ENCODE data around the gene HSD17B11. TPM values are rescaled to one million over a fixed set of nuclear protein-coding genes. Genes with fewer than 3 reads are reported as not detected.

HSD17B11 gene
- total and polyA plus RNA-seq, 5 experiments from 2014 or later = 68.0 to 125 (median 77.1) TPM

- peaks cover 0 to 32% (median 18%) of the 10 kb centered on the region in 3 donors for H3K36me3 Mint-ChIP-seq
- no peak for ATAC-seq
- POLR2A ChIA-PET = no interaction called here
- no peak for DNase-seq
- no peak overlapping the region for H3K27ac Mint-ChIP-seq
- peaks cover 0 to 5% (median 2%) of the 10 kb centered on the region in 5 donors for H3K27me3 Mint-ChIP-seq
- H3K4me3 Mint-ChIP-seq = no peak overlapping the region
- H3K9me3 Mint-ChIP-seq = peaks cover 17 to 50% (median 25%) of the 10 kb centered on the region in 9 donors
- H3K4me1 Mint-ChIP-seq = no peaks in the 10 kb centered on the region
Observed at GRCh38 chr4:87286970-87287369, 104.0 kb downstream of the HSD17B11 start.

Small RNA genes within 50 kb of the gene (microRNA-seq; reads per million reads assigned to microRNA genes)
- gene MIR5705 (ENCODE audit: borderline microRNAs expressed) = not detected

Other genes starting within 250 kb of the HSD17B11 start
- 10 to 100 TPM; 14.5 to 14.7 TPM for gene KLHL8, start 170.6 kb downstream of the HSD17B11 start, total RNA-seq
- 10 to 100 TPM; 10.3 to 13.7 (median 12.7) TPM for gene KLHL8, start 170.6 kb downstream of the HSD17B11 start, polyA plus RNA-seq
- gene HSD17B13, start 68.3 kb downstream of the HSD17B11 start, total RNA-seq = 1 to 10 TPM in 1 of 2 experiments, under 1 TPM in 1; 0.94 to 1.5 TPM
- under 1 TPM in 2 of 3 donors, not detected in 1; 0.10 to 0.21 TPM for gene HSD17B13, start 68.3 kb downstream of the HSD17B11 start, polyA plus RNA-seq
- gene NUDT9, start 31.4 kb upstream of the HSD17B11 start, total RNA-seq = 10 to 100 TPM; 18.1 to 18.8 TPM
- gene NUDT9, start 31.4 kb upstream of the HSD17B11 start, polyA plus RNA-seq = 10 to 100 TPM; 23.3 to 28.1 (median 26.9) TPM
- gene SPARCL1, start 138.2 kb upstream of the HSD17B11 start, total RNA-seq = not detected
- gene SPARCL1, start 138.2 kb upstream of the HSD17B11 start, polyA plus RNA-seq = not detected
- not detected for gene DSPP, start 217.3 kb upstream of the HSD17B11 start, total RNA-seq
- not detected for gene DSPP, start 217.3 kb upstream of the HSD17B11 start, polyA plus RNA-seq

All from naive thymus-derived CD8-positive, alpha-beta T cell (primary cell).